Spleen (tissue), 7 donors: ENCODE results near the gene SESN2.

Source experiments
- CTCF ChIP-seq, 11 experiments: fragments of 200-600 bp in 7 of 11; fragments of 450-650 bp in 4 of 11; sonication (generic) in 4 of 11; IDR thresholded peaks in 8 of 11; conservative IDR thresholded peaks in 3 of 11; 1 replicate in 7 of 11; 2 replicates in 4 of 11; pipeline versions ENCODE4 v1.4.0 to v1.8.0; 2016 to 2021; ENCODE audit warnings: antibody characterized with exemption in 11 of 11, inconsistent platforms in 4 of 11, mild to moderate bottlenecking in 1 of 11
- POLR2AphosphoS5 ChIP-seq, 3 donors: sonication (generic); formaldehyde crosslinking; IDR thresholded peaks; one replicate each; pipeline ENCODE4 v1.5.1; 2017; ENCODE audit warnings: antibody characterized with exemption in 3 of 3
- donor health status: DM: no; HTN: no; CAD: no; lungs with moderate emphysema.
- donor health status: DM: no; HTN: no; CAD: no.
- donor health status: DM: no; HTN: no; CAD: no.

- TF ChIP-seq POLR2AphosphoS5 (IDR thresholded peaks at IDR 0.05), result no peak
- TF ChIP-seq CTCF (IDR thresholded peaks at IDR 0.05 in 8 of 11, conservative IDR thresholded peaks at IDR 0.05 in 3 of 11), result no peak
Observed at GRCh38 chr1:28258628-28259251, 578 bp upstream of the SESN2 start.
